Measurements from ENCODE around the gene CES3. TPM values are rescaled to one million over a fixed set of nuclear protein-coding genes. Genes with fewer than 3 reads are reported as not detected.

The CES3 gene
- total RNA-seq, 4 donors from 2014 or later: 0.16 to 3.1 (median 1.9) TPM

DNA sequence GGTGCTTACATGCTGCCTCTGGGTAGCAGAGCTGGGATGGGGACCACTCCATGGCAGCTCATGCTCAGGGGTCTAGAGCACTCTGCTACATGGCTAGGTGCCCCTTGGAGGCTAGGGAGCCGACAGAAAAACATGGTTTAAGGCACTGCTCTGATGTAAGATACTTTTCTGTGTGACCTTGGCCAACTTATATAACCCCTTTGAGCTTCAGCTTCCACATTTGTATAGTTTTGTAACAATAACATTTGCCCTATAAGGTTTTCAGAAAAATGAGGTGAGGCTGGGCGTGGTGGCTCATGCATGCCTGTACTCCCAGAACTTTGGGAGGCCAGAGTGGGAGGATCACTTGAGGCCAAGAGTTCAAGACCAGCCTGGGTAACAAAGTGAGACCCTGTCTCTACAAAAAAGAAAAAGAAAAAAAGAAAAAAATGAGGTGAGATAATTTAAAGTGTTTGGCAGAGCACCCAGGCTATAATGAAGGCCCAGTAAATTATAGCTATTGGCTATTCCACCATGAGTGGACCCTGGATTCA lies 30.5 kb downstream of the CES3 start:
- TF ChIP-seq, protein P1, sequence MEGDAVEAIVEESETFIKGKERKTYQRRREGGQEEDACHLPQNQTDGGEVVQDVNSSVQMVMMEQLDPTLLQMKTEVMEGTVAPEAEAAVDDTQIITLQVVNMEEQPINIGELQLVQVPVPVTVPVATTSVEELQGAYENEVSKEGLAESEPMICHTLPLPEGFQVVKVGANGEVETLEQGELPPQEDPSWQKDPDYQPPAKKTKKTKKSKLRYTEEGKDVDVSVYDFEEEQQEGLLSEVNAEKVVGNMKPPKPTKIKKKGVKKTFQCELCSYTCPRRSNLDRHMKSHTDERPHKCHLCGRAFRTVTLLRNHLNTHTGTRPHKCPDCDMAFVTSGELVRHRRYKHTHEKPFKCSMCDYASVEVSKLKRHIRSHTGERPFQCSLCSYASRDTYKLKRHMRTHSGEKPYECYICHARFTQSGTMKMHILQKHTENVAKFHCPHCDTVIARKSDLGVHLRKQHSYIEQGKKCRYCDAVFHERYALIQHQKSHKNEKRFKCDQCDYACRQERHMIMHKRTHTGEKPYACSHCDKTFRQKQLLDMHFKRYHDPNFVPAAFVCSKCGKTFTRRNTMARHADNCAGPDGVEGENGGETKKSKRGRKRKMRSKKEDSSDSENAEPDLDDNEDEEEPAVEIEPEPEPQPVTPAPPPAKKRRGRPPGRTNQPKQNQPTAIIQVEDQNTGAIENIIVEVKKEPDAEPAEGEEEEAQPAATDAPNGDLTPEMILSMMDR (IDR thresholded peaks at IDR 0.05; ENCODE audit: low read depth): no peak

DNA sequence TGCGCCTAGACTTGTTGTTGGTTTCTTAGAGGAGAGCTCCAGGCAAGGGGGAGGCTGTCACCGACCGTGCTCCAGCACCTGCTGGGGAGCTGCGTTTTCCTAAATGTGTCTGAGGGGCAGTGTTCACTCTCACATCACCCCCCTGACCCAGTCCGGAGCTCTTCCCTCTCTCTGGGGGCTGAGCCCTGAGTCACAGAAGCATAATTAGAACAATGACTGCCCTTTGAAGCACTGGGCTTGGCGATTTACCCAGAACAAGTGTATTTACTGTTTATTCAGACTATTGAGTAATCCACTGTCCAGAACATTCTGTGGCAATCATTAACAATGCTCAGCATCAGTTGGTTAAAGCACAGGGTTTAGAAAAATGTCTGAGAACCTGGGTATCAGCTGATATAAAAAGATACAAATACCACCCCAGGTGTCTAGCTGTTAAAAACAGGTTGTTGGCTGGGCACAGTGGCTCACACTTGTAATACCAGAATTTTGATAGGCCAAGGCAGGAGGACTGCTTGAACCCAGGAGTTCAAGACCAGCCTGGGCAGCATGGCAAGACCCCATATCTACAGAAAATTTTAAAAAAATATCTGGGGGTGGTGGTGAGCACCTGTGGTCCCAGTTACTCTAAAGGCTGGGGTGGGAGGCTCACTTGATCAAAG lies 35.4 kb downstream of the CES3 start:
- TF ChIP-seq, protein P1 (IDR thresholded peaks at IDR 0.05; ENCODE audit: low read depth): no peak

DNA sequence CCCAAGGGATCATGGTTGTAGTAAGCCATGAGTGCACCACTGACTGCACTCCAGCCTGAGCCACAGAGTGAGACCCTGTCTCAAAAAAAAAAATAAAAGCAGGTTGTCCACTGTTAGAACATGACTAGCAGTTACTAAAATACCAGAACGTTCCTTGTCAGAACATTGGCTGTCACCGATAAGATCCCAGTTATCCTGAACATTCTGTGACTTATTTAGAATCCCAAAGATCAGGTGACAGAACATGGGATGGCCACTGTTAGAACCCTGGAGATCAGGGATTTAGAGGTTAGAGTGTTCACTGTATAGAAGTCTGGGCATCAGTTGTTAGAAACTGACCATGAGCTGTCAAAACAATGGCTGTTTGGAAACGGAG lies 35.9 kb downstream of the CES3 start:
- TF ChIP-seq, protein P1 (IDR thresholded peaks at IDR 0.05; ENCODE audit: low read depth): no peak

DNA sequence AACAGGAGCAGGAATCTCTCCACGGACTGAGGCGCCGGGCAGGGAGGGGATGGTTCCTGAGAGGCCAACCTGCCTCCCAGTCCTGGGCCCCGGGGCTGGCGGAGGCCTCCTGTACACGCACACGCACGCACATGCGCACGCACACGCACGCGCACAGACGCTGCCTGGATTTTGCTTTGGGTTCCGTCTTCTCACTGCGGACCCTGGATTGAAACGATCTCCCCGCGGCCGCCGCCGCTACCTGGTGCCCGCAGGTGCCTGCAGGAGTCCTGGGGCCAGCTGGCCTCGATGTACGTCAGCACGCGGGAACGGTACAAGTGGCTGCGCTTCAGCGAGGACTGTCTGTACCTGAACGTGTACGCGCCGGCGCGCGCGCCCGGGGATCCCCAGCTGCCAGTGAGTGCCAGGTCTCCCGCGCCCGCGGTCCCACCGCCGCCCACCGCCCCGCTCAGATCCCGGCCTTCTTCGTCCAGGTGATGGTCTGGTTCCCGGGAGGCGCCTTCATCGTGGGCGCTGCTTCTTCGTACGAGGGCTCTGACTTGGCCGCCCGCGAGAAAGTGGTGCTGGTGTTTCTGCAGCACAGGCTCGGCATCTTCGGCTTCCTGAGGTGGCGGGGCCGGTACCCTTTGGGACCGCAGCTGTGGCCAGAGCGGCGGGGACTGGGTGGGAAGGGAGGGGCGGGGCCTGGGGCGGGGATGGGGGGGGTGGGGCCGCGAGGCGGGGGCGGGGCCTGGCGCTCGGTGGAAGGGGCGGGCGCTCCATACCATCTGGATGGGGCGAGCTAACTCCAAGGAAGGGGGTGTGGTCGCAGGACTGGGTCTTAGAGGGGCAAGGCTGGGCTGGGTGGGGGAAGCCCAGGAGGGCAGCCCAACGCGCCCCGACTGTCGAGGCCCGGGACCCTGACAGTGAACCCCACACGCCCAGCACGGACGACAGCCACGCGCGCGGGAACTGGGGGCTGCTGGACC lies 39.6 kb downstream of the CES3 start:
- TF ChIP-seq, protein P1 (IDR thresholded peaks at IDR 0.05; ENCODE audit: low read depth): no peak

DNA sequence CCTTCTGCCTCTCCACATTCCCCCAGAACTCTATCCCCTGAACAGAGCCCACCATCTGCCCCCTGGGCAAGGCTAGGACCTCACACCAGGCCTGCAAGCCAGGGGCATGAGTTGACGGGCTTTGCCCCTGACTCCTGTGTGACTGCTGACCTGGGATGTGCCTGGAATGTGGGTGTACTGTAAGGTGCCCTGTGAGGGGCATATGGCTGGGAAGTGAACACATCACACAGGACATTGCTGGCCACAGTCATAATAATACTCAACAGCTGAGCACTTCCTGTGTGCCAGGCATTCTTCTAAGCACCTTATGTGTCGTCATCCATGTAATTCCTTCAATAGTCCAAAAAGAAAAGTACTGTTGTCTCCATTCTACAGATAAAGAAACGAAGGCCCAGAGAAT lies 40.7 kb downstream of the CES3 start:
- TF ChIP-seq, protein P1 (IDR thresholded peaks at IDR 0.05; ENCODE audit: low read depth): no peak

DNA sequence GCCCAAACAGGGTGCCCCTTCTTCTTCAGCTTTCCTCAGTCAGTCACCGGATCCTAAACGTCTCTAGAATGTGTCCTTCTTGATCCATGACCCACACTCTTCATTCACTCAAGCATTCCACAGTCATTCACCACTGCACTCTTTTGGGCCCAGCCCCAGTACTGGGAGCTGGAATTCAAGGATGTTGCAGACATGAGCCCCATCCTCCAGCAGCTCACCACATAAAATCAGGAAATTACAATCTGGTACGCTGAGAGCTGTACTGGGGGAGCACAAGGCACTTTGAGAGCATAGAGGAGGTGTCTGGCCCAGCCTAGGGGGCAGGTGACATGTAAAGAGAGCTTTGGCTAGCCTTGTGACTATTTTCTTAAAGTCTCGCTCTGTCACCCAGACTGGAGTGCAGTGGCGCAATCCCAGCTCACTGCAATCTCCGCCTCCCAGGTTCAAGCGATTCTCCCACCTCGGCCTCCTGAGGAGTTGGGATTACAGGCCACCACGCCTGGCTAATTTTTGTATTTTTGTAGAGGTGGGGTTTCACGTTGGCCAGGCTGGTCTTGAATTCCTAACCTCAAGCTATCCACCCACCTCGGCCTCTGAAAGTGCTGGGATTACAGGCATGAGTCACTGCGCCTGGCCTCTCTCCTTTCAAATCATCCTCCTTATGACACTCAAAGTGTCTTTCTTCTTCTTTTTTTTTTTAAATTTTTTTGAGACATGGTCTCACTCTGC lies 46.0 kb downstream of the CES3 start:
- TF ChIP-seq, protein P1 (IDR thresholded peaks at IDR 0.05; ENCODE audit: low read depth): no peak

Data from subcutaneous adipose tissue (tissue), 4 donors.